ENCODE data around the gene MAP2K1. TPM values are rescaled to one million over a fixed set of nuclear protein-coding genes. Genes with fewer than 3 reads are reported as not detected.

The MAP2K1 gene
- total and polyA plus RNA-seq, 8 donors, result 46.3 to 60.4 (median 52.8) TPM

DNA sequence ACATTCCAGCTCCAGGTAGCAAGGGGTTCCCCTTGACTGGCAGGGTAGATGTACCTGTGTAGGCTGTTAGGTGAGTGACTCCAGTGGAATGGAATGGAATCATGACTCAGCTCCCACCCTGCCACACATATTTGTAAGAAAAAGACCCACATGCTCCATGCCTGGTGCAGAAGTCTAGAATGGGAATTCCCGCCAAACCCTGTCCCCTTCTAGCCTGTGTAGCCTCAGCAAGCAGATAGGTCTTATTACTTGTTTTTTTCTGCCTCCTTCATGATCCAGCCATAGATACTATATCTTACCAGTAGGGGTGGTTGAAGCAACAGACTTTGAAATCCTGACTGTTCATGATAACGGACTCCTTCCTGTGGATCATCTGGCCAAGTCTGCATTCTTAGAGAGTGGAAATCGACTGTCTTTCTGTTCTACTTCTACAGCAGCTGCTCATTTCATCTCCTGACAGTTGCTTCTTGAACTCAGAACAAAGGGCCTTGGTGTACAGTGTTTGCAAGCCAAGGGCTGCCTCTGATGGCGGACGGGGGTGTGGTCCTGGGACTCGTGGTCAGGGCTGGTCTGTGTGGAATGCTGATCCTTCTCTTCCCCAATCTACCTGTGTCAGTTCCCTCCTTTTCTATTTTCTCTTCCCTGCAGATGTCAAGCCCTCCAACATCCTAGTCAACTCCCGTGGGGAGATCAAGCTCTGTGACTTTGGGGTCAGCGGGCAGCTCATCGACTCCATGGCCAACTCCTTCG, 94.6 kb downstream of the MAP2K1 start:
- ATAC-seq, result peak; percentile 12

DNA sequence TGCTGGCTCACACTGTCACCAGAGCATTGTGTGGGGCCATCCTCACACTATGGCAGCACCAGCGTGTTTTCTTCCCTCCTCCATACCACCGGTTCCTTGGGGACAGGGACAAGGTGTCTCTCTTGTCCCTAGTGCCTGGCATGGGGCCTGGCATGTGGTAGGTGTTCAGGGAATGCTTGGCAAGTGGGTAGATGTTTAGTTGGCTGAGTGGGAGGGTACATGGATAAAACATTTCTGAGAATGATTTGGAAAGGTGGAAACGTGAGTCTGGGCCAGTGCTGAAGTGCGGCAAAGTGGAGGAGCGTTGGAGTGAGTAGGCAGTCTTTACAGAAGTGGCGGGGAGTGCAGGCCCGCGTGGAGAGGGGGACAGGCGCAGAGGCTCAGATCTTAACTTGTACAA, 95.8 kb downstream of the MAP2K1 start:
- ATAC-seq (peak; percentile 70), DNase-seq (no peak)
- Histone ChIP-seq H3K4me3 (no peak overlapping the region), H3K9me3 (no peaks in the 10 kb centered on the region), H3K4me1 (peaks cover 0 to 24% of the 10 kb centered on the region in 2 donors), H3K27ac (peak overlapping the region in 1 of 2 donors; percentile 37), H3K36me3 (peaks cover 0 to 54% of the 10 kb centered on the region in 2 donors), H3K27me3 (no peaks in the 10 kb centered on the region)
- TF ChIP-seq, protein P1, sequence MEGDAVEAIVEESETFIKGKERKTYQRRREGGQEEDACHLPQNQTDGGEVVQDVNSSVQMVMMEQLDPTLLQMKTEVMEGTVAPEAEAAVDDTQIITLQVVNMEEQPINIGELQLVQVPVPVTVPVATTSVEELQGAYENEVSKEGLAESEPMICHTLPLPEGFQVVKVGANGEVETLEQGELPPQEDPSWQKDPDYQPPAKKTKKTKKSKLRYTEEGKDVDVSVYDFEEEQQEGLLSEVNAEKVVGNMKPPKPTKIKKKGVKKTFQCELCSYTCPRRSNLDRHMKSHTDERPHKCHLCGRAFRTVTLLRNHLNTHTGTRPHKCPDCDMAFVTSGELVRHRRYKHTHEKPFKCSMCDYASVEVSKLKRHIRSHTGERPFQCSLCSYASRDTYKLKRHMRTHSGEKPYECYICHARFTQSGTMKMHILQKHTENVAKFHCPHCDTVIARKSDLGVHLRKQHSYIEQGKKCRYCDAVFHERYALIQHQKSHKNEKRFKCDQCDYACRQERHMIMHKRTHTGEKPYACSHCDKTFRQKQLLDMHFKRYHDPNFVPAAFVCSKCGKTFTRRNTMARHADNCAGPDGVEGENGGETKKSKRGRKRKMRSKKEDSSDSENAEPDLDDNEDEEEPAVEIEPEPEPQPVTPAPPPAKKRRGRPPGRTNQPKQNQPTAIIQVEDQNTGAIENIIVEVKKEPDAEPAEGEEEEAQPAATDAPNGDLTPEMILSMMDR (IDR thresholded peaks at IDR 0.05), result no peak
- intact Hi-C loops (cut with DNase I), result no loop called here

More for the DNA sequence above, 94.6 kb downstream of the MAP2K1 start:
- Histone ChIP-seq H3K9me3 (no peaks in the 10 kb centered on the region), H3K36me3 (peaks cover 0 to 42% of the 10 kb centered on the region in 2 donors), H3K27me3 (no peaks in the 10 kb centered on the region), H3K4me3 (no peak overlapping the region), H3K27ac (no peak overlapping the region), H3K4me1 (peaks cover 0 to 24% of the 10 kb centered on the region in 2 donors)
- TF ChIP-seq, protein P1 (IDR thresholded peaks at IDR 0.05), result no peak
- no peak for DNase-seq
- intact Hi-C loops (cut with DNase I), result no loop called here

DNA sequence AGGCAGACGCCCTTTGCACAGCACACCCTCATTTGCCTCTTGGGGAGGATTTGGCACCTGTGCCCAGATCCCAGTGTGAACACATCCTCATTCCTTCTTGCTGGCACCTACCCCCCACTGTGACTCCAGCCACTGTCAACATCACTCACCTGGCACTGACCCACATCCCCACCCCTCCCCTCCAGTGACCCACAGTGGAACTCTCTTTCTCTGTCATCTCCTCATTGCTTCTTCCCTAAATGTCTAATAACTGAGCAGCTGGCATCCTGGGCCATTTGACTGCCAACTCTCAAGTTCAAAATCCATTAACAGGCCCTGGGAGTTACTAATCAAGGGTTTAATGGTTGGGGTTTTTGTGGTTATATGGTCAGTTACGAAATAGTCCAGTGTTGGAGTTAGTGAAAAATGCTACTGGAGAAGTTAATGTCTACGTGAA, 96.4 kb downstream of the MAP2K1 start:
- intact Hi-C loops (cut with DNase I), result no loop called here
- Histone ChIP-seq H3K4me1 (peaks cover 0 to 24% of the 10 kb centered on the region in 2 donors), H3K27ac (peak overlapping the region in 1 of 2 donors; percentile 37), H3K9me3 (no peaks in the 10 kb centered on the region), H3K36me3 (peaks cover 0 to 60% of the 10 kb centered on the region in 2 donors), H3K4me3 (no peak overlapping the region), H3K27me3 (no peaks in the 10 kb centered on the region)
- ATAC-seq (peak; percentile 72), DNase-seq (peak in 1 of 4 donors; percentile 55)
- TF ChIP-seq, protein P1 (IDR thresholded peaks at IDR 0.05), result no peak

DNA sequence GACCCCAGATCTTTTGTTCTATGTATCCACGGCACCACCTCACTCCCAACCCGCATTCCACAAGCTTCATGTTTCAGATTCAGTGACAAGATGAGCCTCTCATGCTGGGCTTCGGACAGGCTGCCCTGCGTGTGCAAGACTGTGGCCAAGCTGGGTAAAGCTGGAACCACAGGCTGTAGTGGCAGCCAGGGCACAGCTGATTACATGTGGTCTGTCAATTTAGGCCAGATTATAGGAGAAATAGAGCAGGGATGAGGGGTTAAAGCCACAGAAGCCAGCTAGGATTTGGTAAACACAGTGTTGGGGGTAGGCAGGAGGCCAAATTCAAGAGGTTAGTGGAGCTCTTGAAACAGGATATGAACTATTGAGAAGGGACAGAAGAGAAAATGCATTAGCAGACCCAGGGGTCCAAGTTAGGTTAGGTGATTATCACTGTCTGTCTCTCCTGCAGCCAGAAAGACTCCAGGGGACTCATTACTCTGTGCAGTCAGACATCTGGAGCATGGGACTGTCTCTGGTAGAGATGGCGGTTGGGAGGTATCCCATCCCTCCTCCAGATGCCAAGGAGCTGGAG, 97.9 kb downstream of the MAP2K1 start:
- TF ChIP-seq, protein P1 (IDR thresholded peaks at IDR 0.05), result no peak
- Histone ChIP-seq H3K27ac (no peak overlapping the region), H3K36me3 (peaks cover 0 to 75% of the 10 kb centered on the region in 2 donors), H3K4me3 (no peak overlapping the region), H3K27me3 (no peaks in the 10 kb centered on the region), H3K9me3 (no peaks in the 10 kb centered on the region), H3K4me1 (peaks cover 0 to 24% of the 10 kb centered on the region in 2 donors)
- intact Hi-C loops (cut with DNase I), result no loop called here
- DNase-seq, result no peak
- no peak for ATAC-seq

DNA sequence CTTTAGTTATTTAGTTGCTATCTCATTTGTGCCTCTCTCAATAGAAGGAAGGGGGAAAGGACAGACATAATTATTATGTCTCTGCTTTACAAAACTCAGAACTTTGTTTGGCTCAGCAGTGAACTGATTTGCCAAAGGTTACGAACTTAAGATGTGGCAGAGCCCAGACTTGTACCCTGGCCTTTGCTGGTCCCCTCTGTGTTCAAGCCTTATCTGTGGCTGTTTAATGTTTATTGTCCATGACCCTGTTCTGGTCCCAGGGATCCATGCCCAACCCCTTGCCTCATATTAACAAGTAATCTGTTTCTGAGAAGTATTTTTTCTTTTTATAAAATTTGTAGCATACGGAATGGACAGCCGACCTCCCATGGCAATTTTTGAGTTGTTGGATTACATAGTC, 100.2 kb downstream of the MAP2K1 start:
- Histone ChIP-seq H3K9me3 (no peaks in the 10 kb centered on the region), H3K27ac (no peak overlapping the region), H3K4me3 (no peak overlapping the region), H3K36me3 (peaks cover 0 to 88% of the 10 kb centered on the region in 2 donors), H3K4me1 (peaks cover 0 to 24% of the 10 kb centered on the region in 2 donors), H3K27me3 (no peaks in the 10 kb centered on the region)
- intact Hi-C loops (cut with DNase I), result no loop called here
- DNase-seq, result no peak
- TF ChIP-seq, protein P1 (IDR thresholded peaks at IDR 0.05), result no peak
- no peak for ATAC-seq

Measured in left lung (tissue), 10 donors.